Keratinocyte (primary cell): ENCODE measurements around the gene TSC22D2. TPM values are rescaled to one million over a fixed set of nuclear protein-coding genes. Genes with fewer than 3 reads are reported as not detected.

ENCODE experiments used
- DNase-seq: peaks from one replicate; pipeline ENCODE4 v3.0.0-alpha.2; 2011; ENCODE audit warnings: low read depth, missing footprints, low spot score
- FAIRE-seq: peaks from 2 replicates; lab custom pipeline; 2011; peaks lifted over from hg19 to GRCh38; lab: Jason Lieb, UNC
- H2AFZ ChIP-seq: 2 replicates; pipeline ENCODE4 v1.6.0; 2012; ENCODE audit warnings: low read length, control low read depth, inconsistent platforms; ENCODE audit not compliant: control insufficient read depth
- H3K27ac ChIP-seq: 2 replicates; pipeline ENCODE4 v1.5.1; 2011; ENCODE audit warnings: low read length; ENCODE audit not compliant: control insufficient read depth, insufficient read depth
- H3K27me3 ChIP-seq: 3 replicates; pipeline ENCODE4 v1.6.0; 2011; ENCODE audit warnings: low read length; ENCODE audit not compliant: control insufficient read depth, insufficient read depth; ENCODE audit errors: extremely low read depth
- H3K36me3 ChIP-seq, 2 experiments: 2 replicates in 1 of 2; 3 replicates in 1 of 2; pipeline ENCODE4 v1.5.1; 2011; ENCODE audit warnings: low read length in 2 of 2, mild to moderate bottlenecking in 1 of 2; ENCODE audit not compliant: control insufficient read depth in 2 of 2, insufficient read depth in 2 of 2; ENCODE audit errors: extremely low read depth in 1 of 2
- H3K4me1 ChIP-seq: 3 replicates; pipeline ENCODE4 v1.5.1; 2011; ENCODE audit warnings: low read length; ENCODE audit not compliant: control insufficient read depth, insufficient read depth; ENCODE audit errors: extremely low read depth
- H3K4me2 ChIP-seq: 3 replicates; pipeline ENCODE4 v1.6.0; 2011; ENCODE audit warnings: low read depth, low read length; ENCODE audit not compliant: control insufficient read depth, insufficient read depth; ENCODE audit errors: extremely low read depth
- H3K4me3 ChIP-seq, 3 experiments: fragments of 200-600 bp in 1 of 3; sonication (generic) in 1 of 3; 2 replicates in 2 of 3; 3 replicates in 1 of 3; pipeline ENCODE4 v1.5.1; 2011 to 2016; ENCODE audit warnings: low read length in 3 of 3, mild to moderate bottlenecking in 3 of 3, control low read depth in 2 of 3, inconsistent platforms in 1 of 3, low read depth in 1 of 3, mixed read lengths in 1 of 3, mixed run types in 1 of 3, moderate library complexity in 1 of 3; ENCODE audit not compliant: control insufficient read depth in 2 of 3, insufficient read depth in 2 of 3; ENCODE audit errors: extremely low read depth in 1 of 3
- H3K79me2 ChIP-seq: 2 replicates; pipeline ENCODE4 v1.6.0; 2012; ENCODE audit warnings: low read length; ENCODE audit not compliant: control insufficient read depth, insufficient read depth
- H3K9ac ChIP-seq: 3 replicates; pipeline ENCODE4 v1.6.0; 2011; ENCODE audit warnings: low read length; ENCODE audit not compliant: control insufficient read depth, insufficient read depth; ENCODE audit errors: extremely low read depth
- H3K9me1 ChIP-seq: 3 replicates; pipeline ENCODE4 v1.6.0; 2011; ENCODE audit warnings: low read length; ENCODE audit not compliant: control insufficient read depth, insufficient read depth; ENCODE audit errors: extremely low read depth
- H3K9me3 ChIP-seq: 2 replicates; pipeline ENCODE4 v1.5.1; 2012; ENCODE audit warnings: low read depth, low read length; ENCODE audit not compliant: control insufficient read depth
- H4K20me1 ChIP-seq: 3 replicates; pipeline ENCODE4 v1.6.0; 2011; ENCODE audit warnings: low read length; ENCODE audit not compliant: control insufficient read depth, insufficient read depth; ENCODE audit errors: extremely low read depth
- CTCF ChIP-seq, 3 experiments: IDR thresholded peaks in 1 of 3; conservative IDR thresholded peaks in 1 of 3; optimal IDR thresholded peaks in 1 of 3; 2 replicates in 2 of 3; 3 replicates in 1 of 3; pipeline versions ENCODE3 to v1.5.1; 2011; ENCODE audit warnings: low read length in 3 of 3, mild to moderate bottlenecking in 3 of 3, moderate library complexity in 2 of 3, control low read depth in 1 of 3, inconsistent platforms in 1 of 3; ENCODE audit not compliant: insufficient read depth in 2 of 3; ENCODE audit errors: extremely low read depth in 1 of 3
- EZH2 ChIP-seq: IDR thresholded peaks from one replicate; pipeline ENCODE4 v1.6.1; 2012; ENCODE audit warnings: inconsistent platforms, mild to moderate bottlenecking, low read length, moderate library complexity
- dilution Hi-C: fragments of 300-500 bp; cut with MboI; formaldehyde crosslinking; loops from one replicate; pipeline ENCODE4 v1.7.0; 2020; ENCODE audit warnings: low sequenced_read_pairs; ENCODE audit not compliant: extremely low pct_ligation_motif_present
- polyA minus RNA-seq, 3 experiments: library from RNA; depleted of rRNA, polyadenylated mRNA; stranded (reverse); fragments of >200 nt; gene quantifications; 1 replicate in 1 of 3; 2 replicates in 1 of 3; 3 replicates in 1 of 3; pipeline ENCODE4 v1.2.3, GENCODE V29; 2011
- polyA plus RNA-seq, 5 experiments: library from polyadenylated mRNA; depleted of rRNA in 3 of 5; stranded (reverse) in 3 of 5; stranded (forward) in 1 of 5; unstranded in 1 of 5; fragments of >200 nt; gene quantifications; 1 replicate in 1 of 5; 2 replicates in 3 of 5; 3 replicates in 1 of 5; pipeline versions ENCODE4 v1.2.1 to v1.2.3, GENCODE V29; 2011 to 2012; ENCODE audit warnings: missing spikeins in 2 of 5, low read depth in 1 of 5, low replicate concordance in 1 of 5

TSC22D2 gene
- polyA plus RNA-seq = 16.3 to 22.3 TPM (median 19.3 TPM) in 3 replicates
- 125 TPM for polyA plus RNA-seq (2011; ENCODE audit: low read depth)
- polyA plus RNA-seq (2011; cell fraction: cytosol; rRNA removed) = 7.4 and 15.8 TPM in 2 replicates
- polyA plus RNA-seq (2011; cell fraction: nucleus; rRNA removed) = 43.1 and 52.5 TPM in 2 replicates
- 20.4 and 38.9 TPM in 2 replicates for polyA plus RNA-seq (2012; ENCODE audit: low replicate concordance)
- 19.9 to 41.0 TPM (median 28.5 TPM) in 3 replicates for polyA minus RNA-seq
- polyA minus RNA-seq (2011; cell fraction: cytosol; rRNA and poly(A)+ RNA removed) = 13.8 TPM
- polyA minus RNA-seq (2011; cell fraction: nucleus; rRNA and poly(A)+ RNA removed) = 52.3 and 100 TPM in 2 replicates

DNA sequence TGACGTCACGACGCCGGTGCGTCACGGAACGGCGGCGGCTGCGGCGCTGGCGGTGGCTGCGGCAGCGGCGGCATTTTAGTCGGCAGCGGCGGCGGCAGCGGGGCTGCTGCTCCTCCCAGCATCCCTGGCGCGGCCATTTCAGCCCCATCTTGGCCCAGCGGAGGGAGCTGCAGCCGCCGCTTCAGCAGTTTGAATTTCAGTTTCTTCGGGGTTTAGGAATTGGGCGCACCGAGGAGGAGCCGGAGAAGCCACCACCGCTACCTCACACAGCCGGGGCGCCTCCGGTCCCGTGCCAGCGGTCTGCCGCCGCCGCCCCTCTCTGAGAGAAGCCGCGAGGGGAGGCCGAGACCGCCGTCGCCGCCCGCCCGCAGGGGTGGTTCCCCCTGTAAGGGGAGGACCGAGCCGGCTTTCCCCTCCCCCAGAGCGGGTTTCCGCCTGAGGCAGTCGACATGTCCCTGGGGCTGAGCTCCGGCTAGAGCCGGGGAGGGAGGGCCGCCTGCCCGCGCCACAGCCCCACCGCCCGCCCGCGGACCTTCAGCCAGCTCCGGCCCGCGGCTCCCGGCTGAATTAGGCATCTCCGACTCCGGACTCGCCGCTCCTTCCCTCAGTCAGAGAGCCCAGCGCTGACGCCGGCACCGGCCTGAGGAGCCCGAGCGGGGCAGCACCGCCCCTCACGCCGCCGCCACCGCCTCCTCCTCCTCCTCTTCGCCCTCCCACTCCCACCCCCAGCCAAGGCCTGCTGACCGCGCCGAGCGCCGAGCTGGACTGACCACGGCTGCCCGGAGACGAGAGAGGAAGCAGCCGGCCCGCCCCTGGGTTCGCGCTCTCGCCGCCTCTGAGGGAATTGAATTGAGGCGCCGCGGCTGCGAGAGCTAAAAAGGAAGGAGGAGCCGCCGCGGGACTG, at the start of gene TSC22D2:
TSC22D2 (plus strand) TSS at position 78 of the 904 bp plus-strand sequence. CDS start 1,053 bp downstream, outside the sequence.
- H3K27me3 ChIP-seq = no peaks in the 10 kb centered on the region
- H3K4me3 ChIP-seq = peak within 1 kb of the TSS; percentile 99 to 100 (median 99)
- no peaks in the 10 kb centered on the region for H3K9me1 ChIP-seq
- H3K4me2 ChIP-seq = peak within 1 kb of the TSS; percentile 97
- TF ChIP-seq CTCF (optimal IDR thresholded peaks at IDR 0.05 in 1 of 3, IDR thresholded peaks at IDR 0.05 in 1 of 3, conservative IDR thresholded peaks at IDR 0.05 in 1 of 3; ENCODE audit: extremely low read depth in 1 of 3, insufficient read depth in 2 of 3, low read length in 3 of 3) (peak in 2 of 3 experiments; percentile 10 to 12), EZH2 (no peak)
- peaks cover 15% of the 10 kb centered on the region for H4K20me1 ChIP-seq
- FAIRE-seq (no peak), DNase-seq (no peak)
- peaks cover 3 to 25% of the 10 kb centered on the region in 2 experiments for H3K36me3 ChIP-seq
- peak within 1 kb of the TSS; percentile 94 for H3K9ac ChIP-seq
- dilution Hi-C loops = loop anchor here (25.0 kb wide), 1 partner anchor 171 kb away; no protein-coding TSS in a partner anchor
- peaks cover 12% of the 10 kb centered on the region for H3K4me1 ChIP-seq
- H2AFZ ChIP-seq = peak within 1 kb of the TSS; percentile 95
- H3K79me2 ChIP-seq = peaks cover 48% of the 10 kb centered on the region
- H3K9me3 ChIP-seq = no peaks in the 10 kb centered on the region
- peak within 1 kb of the TSS; percentile 95 for H3K27ac ChIP-seq

DNA sequence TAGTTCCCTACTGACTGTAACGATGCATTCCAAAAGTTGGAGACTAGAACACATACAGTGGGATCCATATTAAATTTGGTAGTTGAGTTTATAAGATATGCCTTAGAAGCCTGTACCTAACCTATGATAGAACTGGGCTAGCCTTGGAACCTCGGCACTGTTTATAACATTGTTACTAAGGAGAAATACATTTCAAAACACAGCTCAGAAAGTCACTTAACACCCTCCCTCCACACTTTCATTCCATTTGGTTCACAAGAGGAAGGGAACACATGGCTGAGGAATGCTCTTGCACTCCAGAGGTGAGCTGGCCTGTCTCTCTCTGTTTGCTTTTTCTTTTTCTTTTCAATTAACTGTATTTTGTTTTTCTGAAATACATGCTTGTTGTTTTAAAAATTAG, 48.7 kb upstream of the TSC22D2 start:
- FAIRE-seq (no peak), DNase-seq (no peak)
- dilution Hi-C loops = no loop called here
- Histone ChIP-seq H3K36me3 (no peaks in the 10 kb centered on the region), H3K9me1 (no peaks in the 10 kb centered on the region), H3K9ac (no peak overlapping the region), H3K27ac (no peak overlapping the region), H3K4me2 (no peak overlapping the region), H4K20me1 (no peaks in the 10 kb centered on the region), H2AFZ (peak overlapping the region; percentile 47), H3K9me3 (no peaks in the 10 kb centered on the region), H3K79me2 (no peaks in the 10 kb centered on the region), H3K27me3 (no peaks in the 10 kb centered on the region), H3K4me1 (peaks cover 17% of the 10 kb centered on the region), H3K4me3 (no peak overlapping the region)
- TF ChIP-seq EZH2 (no peak), CTCF (optimal IDR thresholded peaks at IDR 0.05 in 1 of 3, IDR thresholded peaks at IDR 0.05 in 1 of 3, conservative IDR thresholded peaks at IDR 0.05 in 1 of 3; ENCODE audit: extremely low read depth in 1 of 3, insufficient read depth in 2 of 3, low read length in 3 of 3) (no peak)
